Osteoblast (primary cell): ENCODE measurements around the gene CFAP58. TPM values are rescaled to one million over a fixed set of nuclear protein-coding genes. Genes with fewer than 3 reads are reported as not detected.

Experiments used
- DNase-seq: peaks from one replicate; pipeline ENCODE4 v3.0.0; 2011; ENCODE audit warnings: low spot score, mixed read lengths; ENCODE audit not compliant: insufficient read length; ENCODE audit errors: missing footprints
- H2AFZ ChIP-seq: 2 replicates; pipeline ENCODE4 v1.6.0; 2011; ENCODE audit warnings: mild to moderate bottlenecking, low read length
- H3K27ac ChIP-seq: 2 replicates; pipeline ENCODE4 v1.5.1; 2011; ENCODE audit warnings: mild to moderate bottlenecking, low read depth, low read length, moderate library complexity
- H3K27me3 ChIP-seq: 2 replicates; pipeline ENCODE4 v1.6.0; 2012; ENCODE audit warnings: mild to moderate bottlenecking, control low read depth, inconsistent platforms, low read length, moderate library complexity; ENCODE audit not compliant: insufficient read depth
- H3K36me3 ChIP-seq: 2 replicates; pipeline ENCODE4 v1.5.1; 2011; ENCODE audit warnings: mild to moderate bottlenecking, low read length, control low read depth, moderate library complexity; ENCODE audit not compliant: insufficient read depth
- H3K4me1 ChIP-seq: 2 replicates; pipeline ENCODE4 v1.5.1; 2011; ENCODE audit warnings: mild to moderate bottlenecking, low read length, control low read depth, moderate library complexity; ENCODE audit not compliant: insufficient read depth
- H3K4me2 ChIP-seq: 2 replicates; pipeline ENCODE4 v1.6.0; 2011; ENCODE audit warnings: mild to moderate bottlenecking, low read length; ENCODE audit not compliant: insufficient read depth
- H3K4me3 ChIP-seq: fragments of 200-600 bp; sonication (generic); 3 replicates; pipeline ENCODE4 v1.5.1; 2012; ENCODE audit warnings: mild to moderate bottlenecking, low read length, inconsistent platforms; ENCODE audit not compliant: insufficient read depth
- H3K79me2 ChIP-seq: 2 replicates; pipeline ENCODE4 v1.6.0; 2012; ENCODE audit warnings: mild to moderate bottlenecking, low read length, control low read depth, inconsistent platforms; ENCODE audit not compliant: insufficient read depth
- H3K9me3 ChIP-seq: 2 replicates; pipeline ENCODE4 v1.5.1; 2011; ENCODE audit warnings: low read depth, low read length, control low read depth
- H4K20me1 ChIP-seq: 2 replicates; pipeline ENCODE4 v1.6.0; 2012; ENCODE audit warnings: mild to moderate bottlenecking, low read length, control low read depth; ENCODE audit not compliant: insufficient read depth
- total RNA-seq: library from RNA; depleted of rRNA; stranded (reverse); fragments of >200 nt; gene quantifications from 2 replicates; pipeline ENCODE4 v1.2.3, GENCODE V29; 2012
- TF ChIP-seq, protein P1 (sequence below): IDR thresholded peaks from 2 replicates; pipeline ENCODE4 v1.5.1; 2011; ENCODE audit warnings: mild to moderate bottlenecking, low read depth, low read length, moderate library complexity; ENCODE audit errors: extremely low read depth

Gene CFAP58
- total RNA-seq, 1 donor = 0.36 TPM

DNA sequence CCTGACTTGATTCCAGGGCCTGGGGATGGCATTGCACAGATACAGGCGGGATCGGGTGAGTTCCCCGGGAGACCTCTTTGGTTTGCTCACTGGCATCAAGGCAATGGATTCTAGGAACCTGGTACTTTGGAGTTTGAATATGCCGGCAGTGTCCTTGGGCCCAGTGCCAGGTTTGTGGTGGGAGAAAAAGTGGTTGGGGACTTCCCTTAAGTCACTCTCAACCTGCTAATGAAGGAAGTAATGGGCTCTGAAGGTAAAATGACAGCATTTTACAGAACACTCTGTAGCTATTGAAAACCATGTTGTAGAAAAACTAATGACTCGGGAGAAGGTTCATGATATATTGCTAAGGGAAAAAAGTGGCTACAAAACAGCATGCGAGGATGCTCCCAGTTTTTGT lies 129.9 kb downstream of the CFAP58 start:
- no peak overlapping the region for H3K4me3 ChIP-seq
- TF ChIP-seq, protein P1, sequence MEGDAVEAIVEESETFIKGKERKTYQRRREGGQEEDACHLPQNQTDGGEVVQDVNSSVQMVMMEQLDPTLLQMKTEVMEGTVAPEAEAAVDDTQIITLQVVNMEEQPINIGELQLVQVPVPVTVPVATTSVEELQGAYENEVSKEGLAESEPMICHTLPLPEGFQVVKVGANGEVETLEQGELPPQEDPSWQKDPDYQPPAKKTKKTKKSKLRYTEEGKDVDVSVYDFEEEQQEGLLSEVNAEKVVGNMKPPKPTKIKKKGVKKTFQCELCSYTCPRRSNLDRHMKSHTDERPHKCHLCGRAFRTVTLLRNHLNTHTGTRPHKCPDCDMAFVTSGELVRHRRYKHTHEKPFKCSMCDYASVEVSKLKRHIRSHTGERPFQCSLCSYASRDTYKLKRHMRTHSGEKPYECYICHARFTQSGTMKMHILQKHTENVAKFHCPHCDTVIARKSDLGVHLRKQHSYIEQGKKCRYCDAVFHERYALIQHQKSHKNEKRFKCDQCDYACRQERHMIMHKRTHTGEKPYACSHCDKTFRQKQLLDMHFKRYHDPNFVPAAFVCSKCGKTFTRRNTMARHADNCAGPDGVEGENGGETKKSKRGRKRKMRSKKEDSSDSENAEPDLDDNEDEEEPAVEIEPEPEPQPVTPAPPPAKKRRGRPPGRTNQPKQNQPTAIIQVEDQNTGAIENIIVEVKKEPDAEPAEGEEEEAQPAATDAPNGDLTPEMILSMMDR = no peak

DNA sequence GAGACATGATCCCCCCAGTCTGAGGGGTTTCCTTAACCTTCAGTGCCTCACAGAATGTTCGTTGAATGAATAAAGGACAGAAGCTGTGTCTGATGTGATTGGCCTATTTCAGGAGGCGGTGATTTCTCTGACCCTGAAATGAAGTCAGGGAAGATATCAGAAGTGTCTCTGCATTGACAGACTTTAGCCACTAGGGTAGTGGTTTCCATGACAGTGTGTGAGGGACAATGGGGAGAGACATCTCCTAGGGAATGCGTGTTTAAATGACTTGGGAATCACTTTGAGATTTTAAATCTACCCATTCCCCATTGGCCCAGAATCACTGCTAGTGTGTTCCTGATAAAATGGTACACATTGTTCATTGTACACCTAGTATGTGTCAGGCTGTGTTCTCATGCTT lies 132.0 kb downstream of the CFAP58 start:
- no peaks in the 10 kb centered on the region for H3K79me2 ChIP-seq
- H2AFZ ChIP-seq = no peak overlapping the region

More for the DNA sequence above, 129.9 kb downstream of the CFAP58 start:
- no peaks in the 10 kb centered on the region for H3K27me3 ChIP-seq
- H3K4me2 ChIP-seq = no peak overlapping the region
- H4K20me1 ChIP-seq = no peaks in the 10 kb centered on the region
- H3K79me2 ChIP-seq = no peaks in the 10 kb centered on the region
- no peaks in the 10 kb centered on the region for H3K4me1 ChIP-seq
- H3K36me3 ChIP-seq = no peaks in the 10 kb centered on the region
- no peaks in the 10 kb centered on the region for H3K9me3 ChIP-seq
- H3K27ac ChIP-seq = no peak overlapping the region
- DNase-seq = no peak
- H2AFZ ChIP-seq = no peak overlapping the region

DNA sequence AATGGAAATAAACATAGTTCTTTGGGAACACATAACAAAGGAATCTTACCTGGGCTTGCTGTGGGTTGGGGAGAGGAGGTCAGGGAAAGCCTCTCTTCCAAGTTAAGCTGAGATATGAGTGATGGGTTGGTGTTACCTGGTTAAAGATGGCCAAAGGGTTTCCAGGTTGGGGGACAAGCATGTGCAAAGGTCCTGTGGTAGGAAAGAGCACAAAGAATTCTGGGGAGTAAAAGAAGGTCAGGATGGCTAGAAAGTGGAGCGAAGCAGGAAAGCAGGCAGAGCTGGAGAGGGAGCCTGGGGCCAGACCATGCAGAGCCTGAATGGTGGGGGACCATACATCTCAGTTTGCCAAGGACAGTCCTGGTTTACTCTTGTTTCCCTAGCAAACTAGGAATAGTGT lies 133.2 kb downstream of the CFAP58 start:
- H3K4me3 ChIP-seq = no peak overlapping the region
- TF ChIP-seq, protein P1 = no peak
- H3K4me2 ChIP-seq = no peak overlapping the region
- H3K79me2 ChIP-seq = no peaks in the 10 kb centered on the region
- no peaks in the 10 kb centered on the region for H4K20me1 ChIP-seq
- DNase-seq = no peak
- no peaks in the 10 kb centered on the region for H3K9me3 ChIP-seq
- H2AFZ ChIP-seq = no peak overlapping the region
- H3K27me3 ChIP-seq = no peaks in the 10 kb centered on the region
- H3K27ac ChIP-seq = no peak overlapping the region
- no peaks in the 10 kb centered on the region for H3K4me1 ChIP-seq
- H3K36me3 ChIP-seq = no peaks in the 10 kb centered on the region

More for the DNA sequence above, 132.0 kb downstream of the CFAP58 start:
- TF ChIP-seq, protein P1 = peak; percentile 9
- H4K20me1 ChIP-seq = no peaks in the 10 kb centered on the region
- H3K9me3 ChIP-seq = no peaks in the 10 kb centered on the region
- no peaks in the 10 kb centered on the region for H3K27me3 ChIP-seq
- H3K27ac ChIP-seq = no peak overlapping the region
- H3K4me1 ChIP-seq = no peaks in the 10 kb centered on the region
- no peak for DNase-seq
- no peak overlapping the region for H3K4me2 ChIP-seq
- H3K36me3 ChIP-seq = no peaks in the 10 kb centered on the region
- no peak overlapping the region for H3K4me3 ChIP-seq

DNA sequence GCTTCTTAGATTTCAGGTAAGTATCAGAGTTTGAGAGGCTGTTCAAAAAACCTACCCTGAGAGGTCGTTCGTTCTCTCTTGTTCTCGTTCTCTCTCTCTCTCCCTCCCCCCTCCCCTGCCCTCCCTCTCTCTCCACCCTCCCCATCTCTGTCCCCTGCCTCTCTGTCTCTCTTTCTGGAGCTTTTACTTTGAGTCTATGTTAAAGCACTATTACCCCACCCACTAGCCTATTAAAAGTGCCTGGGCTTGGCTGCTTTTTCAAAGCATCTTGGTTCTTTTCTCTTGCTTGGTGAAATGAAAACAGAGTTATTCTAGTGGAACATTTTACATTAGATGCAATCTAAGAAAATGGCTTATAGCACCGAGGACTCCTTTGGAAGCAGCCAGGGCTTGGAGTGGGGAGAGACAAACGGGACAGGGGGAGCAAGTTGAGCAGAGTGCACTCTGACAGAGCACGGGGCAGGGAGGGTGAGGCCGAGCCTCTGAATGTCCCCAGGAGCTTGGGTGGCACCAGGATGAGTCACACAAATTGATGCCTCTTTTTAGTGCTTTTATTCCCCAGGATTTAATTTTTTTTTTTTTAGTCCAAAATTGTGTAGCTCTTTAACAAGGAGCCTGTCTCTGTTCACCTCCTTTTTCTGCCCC lies 134.3 kb downstream of the CFAP58 start:
- no peak overlapping the region for H3K4me2 ChIP-seq
- H3K36me3 ChIP-seq = no peaks in the 10 kb centered on the region
- no peak for DNase-seq
- no peak overlapping the region for H3K27ac ChIP-seq
- H2AFZ ChIP-seq = no peak overlapping the region
- H3K4me1 ChIP-seq = no peaks in the 10 kb centered on the region
- no peaks in the 10 kb centered on the region for H3K27me3 ChIP-seq
- no peaks in the 10 kb centered on the region for H4K20me1 ChIP-seq
- H3K9me3 ChIP-seq = no peaks in the 10 kb centered on the region
- H3K4me3 ChIP-seq = no peak overlapping the region
- no peaks in the 10 kb centered on the region for H3K79me2 ChIP-seq
- TF ChIP-seq, protein P1 = no peak
